GM12892 (cell line): ENCODE results near the gene JUN.

Experiments used
- POLR2A ChIP-seq: IDR thresholded peaks from 2 replicates; pipeline ENCODE4 v1.6.1; 2011; ENCODE audit warnings: low read depth, low read length, control low read depth
- POLR2AphosphoS5 ChIP-seq: IDR thresholded peaks from 2 replicates; pipeline ENCODE4 v1.6.1; 2011; ENCODE audit warnings: low read depth, low read length, control low read depth
- TAF1 ChIP-seq: IDR thresholded peaks from 2 replicates; pipeline ENCODE4 v1.6.1; 2011; ENCODE audit warnings: low read depth, mild to moderate bottlenecking, control low read depth, low read length, borderline replicate concordance

DNA sequence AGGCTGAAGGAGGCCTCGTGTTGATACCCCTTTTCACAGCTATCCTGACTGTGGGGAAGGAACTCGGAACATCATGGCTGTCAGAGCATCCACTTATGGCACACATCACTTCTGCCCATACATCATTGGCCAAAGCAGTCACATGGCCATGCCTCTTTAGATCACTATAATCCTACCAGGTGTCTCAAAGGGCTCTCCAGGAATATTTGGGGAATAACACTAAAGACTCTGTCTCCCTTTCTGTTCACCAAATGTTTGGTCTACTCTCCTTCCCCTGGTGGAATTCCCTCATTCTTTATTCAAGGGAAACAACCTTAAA lies 3.0 kb upstream of the JUN start:
- TF ChIP-seq POLR2A: no peak
- TF ChIP-seq TAF1: no peak
- TF ChIP-seq POLR2AphosphoS5: no peak
